Neural progenitor cell (in vitro differentiated cells): Measurements from ENCODE around the gene IQGAP1.

Source experiments
- CTCF ChIP-seq: fragments of 200-600 bp; sonication (generic); IDR thresholded peaks from 2 replicates; pipeline ENCODE4 v1.5.1; 2017; ENCODE audit warnings: antibody characterized with exemption, mild to moderate bottlenecking
- EZH2 ChIP-seq: fragments of 200-600 bp; sonication (generic); IDR thresholded peaks from 2 replicates; pipeline ENCODE4 v1.6.1; 2017; ENCODE audit warnings: antibody characterized with exemption, mild to moderate bottlenecking, moderate library complexity

DNA sequence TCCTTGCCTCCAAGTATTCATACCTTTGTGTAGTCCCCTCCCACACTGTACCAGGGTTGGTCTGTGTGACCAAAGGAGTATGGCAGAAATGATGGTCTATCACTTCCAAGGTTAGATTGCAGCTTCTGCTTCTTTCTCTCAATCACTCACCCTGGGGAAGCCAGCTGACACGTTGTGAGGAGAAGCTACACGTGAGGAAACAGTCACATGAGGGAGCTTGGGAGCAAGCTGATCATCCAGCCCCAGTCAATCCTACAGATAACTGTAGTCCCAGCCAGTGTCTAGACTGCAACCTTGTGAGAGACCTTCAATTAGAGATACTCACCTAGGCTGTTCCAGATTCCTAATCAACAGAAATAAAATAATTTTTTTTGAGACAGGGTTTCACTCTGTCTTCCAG is 42.2 kb upstream of the IQGAP1 start:
- TF ChIP-seq CTCF: no peak
- no peak for TF ChIP-seq EZH2
